ENCODE results near the gene ELF4.
A peak's percentile ranks its signal among the peaks of the same experiment; 100 is the strongest.
"Not testable (repeated sequence)": the region's sequence is repeated elsewhere in the genome, so short reads cannot be mapped to it uniquely, and the experiment has no call there.

The ELF4 gene

DNA sequence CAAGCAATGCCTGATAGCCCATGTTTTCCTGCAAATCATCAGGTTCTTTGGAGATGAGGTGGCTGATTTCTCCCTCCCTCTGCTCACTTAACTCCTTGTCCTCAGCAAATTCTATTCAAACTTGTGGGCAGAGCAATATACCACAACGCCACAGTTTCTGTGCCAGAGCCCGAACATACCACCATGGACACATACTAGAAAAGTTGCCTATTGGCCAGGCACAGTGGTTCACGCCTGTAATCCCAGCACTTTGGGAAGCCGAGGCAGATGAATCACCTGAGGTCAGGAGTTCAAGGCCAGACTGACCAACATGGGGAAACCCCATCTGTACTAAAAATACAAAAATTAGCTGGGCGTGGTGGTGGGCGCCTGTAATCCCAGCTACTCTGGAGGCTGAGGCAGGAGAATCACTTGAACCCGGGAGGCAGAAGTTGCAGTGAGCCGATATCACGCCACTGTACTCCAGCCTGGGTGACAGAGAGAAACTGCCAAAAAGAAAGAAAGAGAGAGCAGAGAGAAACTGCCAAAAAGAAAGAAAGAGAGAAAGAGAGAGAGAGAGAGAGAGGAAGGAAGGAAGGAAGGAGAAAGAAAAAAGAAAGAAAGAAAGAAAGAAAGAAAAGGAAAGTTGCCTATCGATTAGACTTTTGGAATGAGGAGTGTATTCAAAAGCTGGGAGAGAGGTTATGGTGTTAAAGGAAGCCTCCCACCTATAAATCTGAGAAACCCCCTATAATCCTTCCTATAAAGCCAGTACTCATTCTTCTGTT lies 5.0 kb upstream of the ELF4 start:
- not testable (repeated sequence) for DNase-seq (ENCODE audit: low read depth in 2 of 2, low spot score in 1 of 2)

DNA sequence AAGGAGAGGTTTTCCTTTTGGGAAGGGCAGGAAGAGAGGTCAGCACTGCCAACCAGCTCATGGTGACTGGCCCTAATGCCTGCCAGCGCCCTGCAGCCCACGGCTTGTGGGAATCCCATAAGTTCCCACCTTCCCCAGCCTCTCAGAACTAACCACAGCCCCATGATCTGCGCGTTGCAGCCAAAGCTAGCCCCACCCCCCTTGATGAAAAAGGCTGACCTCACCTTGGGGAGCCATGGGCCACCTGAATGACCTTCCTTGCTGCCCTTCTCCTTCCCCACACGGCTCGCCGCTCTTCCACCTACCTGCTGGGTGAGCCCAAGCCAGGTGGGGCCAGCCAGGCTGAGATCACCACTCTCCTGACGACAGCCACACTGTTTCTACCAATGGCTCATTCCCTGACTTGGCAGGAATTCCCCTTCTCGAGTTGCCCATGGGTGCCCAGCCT lies 3.9 kb upstream of the ELF4 start:
- no peak for DNase-seq (ENCODE audit: low read depth in 2 of 2, low spot score in 1 of 2)

DNA sequence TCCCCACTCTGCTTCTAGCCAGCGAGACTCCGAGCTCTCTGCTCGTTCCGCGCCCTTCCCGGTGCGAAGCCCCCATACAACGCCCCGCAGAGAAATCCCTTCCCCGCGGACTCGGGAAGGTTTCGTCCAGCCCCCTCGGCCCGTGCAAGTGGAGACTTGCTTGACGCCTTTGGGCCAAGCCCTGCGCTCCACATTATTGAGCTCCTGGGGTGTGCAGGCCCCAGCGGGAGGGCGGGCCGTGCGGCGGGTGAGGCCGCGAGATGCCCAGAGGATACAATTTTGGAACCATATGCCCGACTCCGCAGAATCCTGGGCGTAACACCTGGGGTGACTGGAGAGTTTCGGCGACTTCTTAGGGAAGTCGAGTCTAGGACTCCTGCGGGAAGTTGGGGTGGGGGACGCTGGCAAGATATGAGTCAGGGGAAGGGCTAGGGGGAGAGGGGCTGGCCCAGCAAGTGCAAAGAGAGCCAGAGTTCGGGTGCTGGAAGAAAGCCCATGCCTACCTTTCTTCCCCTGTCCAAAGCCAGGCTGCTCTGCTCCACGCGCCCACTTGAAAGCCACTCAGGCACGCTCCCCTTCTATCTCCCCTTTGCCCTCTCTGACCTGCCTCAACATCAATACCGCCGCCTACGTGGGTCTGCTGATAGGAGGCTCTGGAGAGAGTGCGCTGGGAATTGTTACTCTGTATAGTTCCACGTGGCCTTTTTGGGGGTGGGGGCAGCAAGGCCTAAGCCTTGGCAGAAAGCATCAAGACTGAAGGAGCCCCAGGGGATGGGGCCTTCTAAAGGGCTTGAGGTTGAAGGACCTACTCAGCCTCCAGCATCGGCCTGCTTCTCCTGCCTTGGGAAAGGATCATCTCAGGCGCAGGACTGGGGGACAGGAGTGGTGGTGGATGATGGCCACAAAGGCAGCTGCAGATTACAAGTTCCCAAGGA lies 1.2 kb upstream of the ELF4 start:
- no peak for DNase-seq (ENCODE audit: low read depth in 2 of 2, low spot score in 1 of 2)

DNA sequence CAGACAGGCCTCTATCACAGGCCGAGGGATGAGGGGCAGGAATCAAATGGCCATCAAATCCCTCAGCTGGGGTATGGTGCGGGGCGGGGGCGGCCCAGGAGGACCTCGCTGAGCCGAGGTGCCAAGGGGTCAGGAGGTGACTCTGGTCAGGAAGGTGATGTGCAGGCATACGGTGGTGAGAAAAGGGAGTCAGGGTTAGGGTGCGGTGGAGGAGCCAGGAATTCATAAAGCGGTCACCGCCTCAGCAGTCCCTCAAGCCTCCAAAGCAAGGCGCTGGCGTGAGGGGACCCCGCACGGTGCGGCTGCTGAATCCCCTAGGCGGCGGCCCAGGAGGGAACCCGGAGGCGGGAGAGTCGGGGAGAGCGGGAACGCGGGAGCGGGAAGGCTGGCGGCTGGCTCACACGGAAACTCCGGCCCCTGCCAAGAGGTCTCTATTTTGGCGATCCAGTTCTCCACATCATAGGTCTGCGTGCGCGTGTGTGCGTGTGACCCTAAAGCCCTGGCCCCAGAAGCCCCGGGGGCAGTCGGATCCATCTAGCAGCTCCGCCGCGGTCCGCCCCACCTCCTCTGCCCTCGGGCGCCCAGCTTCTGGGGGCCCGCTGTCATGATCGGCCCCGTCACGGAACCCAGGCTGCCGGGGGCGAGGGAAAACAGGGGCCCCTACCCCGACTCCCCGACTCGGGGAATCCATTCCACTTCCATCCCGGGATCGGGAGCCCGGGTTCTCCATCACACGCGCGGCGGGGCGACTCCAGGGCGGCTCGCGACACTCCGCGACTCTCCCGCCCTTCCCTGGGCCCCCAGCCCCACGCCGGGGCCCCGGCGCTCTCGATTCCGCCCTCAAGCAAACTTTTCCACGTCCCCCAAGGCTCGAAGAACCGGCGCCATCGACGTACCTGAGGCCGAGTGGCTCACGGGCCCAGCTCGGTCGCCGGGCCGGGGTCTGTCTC lies 593 bp downstream of the ELF4 start:
- DNase-seq (ENCODE audit: low read depth in 2 of 2, low spot score in 1 of 2), result no peak

DNA sequence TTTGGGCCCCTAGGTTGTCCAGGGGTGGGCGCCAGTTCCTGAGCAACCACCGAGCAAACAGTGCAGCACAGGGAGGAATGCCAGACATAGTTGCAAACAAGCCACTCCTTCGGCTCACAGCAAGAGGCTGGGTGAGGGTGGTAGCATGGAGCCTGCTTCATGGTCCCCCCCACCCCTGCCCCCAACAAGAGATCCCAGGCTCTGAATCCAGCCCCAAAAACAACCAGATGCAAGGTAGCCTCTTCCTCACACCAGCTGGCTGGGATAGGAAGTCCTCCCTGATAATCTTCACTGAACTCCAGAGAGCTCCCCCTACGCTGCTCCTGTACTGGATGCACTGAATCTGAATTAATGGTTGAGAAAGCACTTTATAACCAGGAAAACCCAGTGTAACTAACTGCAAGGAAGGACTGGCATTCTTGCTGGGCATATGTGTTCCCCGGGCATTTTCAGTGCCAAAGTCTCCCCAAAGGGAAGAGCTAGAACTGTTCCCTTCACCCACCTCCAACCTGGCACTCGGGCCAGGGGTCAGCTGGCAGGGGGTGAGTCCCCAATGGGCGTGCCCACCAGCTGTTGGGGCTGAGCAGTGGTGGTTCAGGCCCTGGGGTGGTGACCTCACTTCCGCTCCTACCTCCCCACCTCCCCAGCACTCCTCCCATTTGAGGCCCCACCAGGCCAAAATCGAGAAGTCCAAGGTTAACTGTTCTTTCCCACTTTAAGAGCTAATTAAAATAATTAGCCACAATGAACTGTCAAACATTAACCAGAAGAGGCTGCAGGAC lies 1.5 kb downstream of the ELF4 start:
- no peak for DNase-seq (ENCODE audit: low read depth in 2 of 2, low spot score in 1 of 2)

DNA sequence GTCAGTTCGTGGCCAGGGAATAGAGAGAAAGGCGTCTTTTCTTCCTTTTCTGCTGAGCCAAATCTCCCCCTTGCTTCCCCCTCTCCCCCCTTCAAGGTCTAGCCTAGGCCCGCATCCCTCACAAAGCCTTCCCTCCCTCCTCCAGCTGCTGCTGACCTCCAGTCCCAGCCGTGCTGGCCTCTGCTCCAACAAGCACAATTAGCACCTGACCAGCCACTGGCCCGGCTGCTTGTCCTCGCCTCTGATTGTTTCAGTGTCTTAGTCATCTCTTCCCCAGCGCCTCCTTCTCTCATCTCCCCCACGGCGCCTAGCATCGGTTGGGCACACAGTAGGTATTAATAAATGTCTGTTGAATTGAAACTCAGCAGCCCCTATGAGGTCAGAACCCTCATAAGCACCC lies 4.2 kb downstream of the ELF4 start:
- DNase-seq (ENCODE audit: low read depth in 2 of 2, low spot score in 1 of 2), result no peak

DNA sequence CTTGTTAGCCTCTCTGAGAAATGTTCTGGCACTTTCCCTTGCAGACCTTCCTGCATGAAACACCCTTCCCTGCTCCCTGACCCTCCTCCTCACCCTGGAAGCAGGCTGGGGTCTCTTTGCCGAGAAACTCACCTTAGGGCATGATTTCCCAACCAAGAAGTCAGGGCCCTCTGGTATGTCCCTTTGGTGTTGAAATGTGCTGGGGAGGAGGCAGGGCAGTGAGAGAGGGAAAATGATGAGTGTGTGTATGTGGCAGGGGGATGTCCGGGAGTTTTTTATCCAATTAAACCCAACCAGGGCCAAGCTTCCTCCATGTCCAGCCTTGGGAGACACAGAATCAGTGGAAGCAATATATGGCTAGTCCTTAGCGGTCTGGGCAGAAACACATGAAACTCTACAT lies 5.1 kb downstream of the ELF4 start:
- DNase-seq (ENCODE audit: low read depth in 2 of 2, low spot score in 1 of 2), result no peak

DNA sequence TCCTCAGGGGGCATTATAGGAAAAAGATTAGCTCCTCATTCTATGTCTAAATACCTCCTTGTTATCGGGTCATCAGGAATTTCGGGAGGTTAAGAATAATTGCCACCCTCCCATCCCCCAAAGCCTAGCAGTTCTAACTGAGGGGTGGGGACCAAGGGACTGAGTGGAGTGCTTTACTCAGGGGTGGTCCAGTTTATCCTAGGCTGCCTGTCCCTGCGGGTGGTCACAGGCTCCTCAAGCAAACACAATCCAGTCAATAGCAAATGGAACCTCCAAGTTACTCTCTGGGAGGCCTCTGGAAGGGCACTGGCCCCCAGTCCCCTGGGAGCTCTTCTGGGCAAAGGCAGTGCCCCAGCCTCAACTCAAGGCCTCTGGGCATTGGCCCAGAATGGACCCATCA lies 6.7 kb downstream of the ELF4 start:
- no peak for DNase-seq (ENCODE audit: low read depth in 2 of 2, low spot score in 1 of 2)

DNA sequence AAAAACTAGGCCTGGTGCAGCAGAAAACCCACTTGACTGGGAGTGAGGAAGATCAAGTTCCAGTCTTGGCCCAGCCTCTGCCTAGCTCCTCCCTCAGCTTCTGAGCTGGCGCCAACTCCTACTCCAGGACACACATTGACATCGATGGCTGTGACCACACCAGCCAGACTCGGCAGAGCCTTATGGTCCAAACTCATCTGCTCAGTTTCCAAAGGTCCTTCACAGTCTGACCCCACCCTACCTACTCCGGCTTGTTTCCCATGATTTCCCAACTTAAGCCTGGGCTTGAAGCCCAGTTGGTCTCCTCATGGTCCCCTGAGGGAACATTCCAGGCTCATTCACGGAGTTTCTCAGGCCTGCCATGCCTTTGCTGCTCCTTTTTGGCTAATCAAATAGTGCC lies 10.1 kb downstream of the ELF4 start:
- DNase-seq (ENCODE audit: low read depth in 2 of 2, low spot score in 1 of 2), result no peak

DNA sequence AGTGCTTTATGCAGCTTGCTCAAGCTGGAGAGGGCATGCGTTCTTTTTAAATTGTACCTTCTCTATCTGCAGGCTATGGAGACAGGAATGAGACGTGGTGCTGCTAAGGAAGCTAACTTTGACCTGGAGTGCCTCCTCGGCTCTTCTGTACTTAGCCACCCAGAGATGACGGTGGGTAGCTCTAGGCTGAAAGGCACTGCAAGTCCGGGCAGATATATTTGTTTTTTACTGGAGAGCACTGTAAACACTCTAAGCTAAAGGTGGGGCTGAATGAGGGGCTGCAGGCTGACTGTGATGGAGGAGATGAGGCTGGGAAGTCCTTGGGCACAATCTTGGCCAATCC lies 12.1 kb downstream of the ELF4 start:
- DNase-seq (ENCODE audit: low read depth in 2 of 2, low spot score in 1 of 2), result no peak

DNA sequence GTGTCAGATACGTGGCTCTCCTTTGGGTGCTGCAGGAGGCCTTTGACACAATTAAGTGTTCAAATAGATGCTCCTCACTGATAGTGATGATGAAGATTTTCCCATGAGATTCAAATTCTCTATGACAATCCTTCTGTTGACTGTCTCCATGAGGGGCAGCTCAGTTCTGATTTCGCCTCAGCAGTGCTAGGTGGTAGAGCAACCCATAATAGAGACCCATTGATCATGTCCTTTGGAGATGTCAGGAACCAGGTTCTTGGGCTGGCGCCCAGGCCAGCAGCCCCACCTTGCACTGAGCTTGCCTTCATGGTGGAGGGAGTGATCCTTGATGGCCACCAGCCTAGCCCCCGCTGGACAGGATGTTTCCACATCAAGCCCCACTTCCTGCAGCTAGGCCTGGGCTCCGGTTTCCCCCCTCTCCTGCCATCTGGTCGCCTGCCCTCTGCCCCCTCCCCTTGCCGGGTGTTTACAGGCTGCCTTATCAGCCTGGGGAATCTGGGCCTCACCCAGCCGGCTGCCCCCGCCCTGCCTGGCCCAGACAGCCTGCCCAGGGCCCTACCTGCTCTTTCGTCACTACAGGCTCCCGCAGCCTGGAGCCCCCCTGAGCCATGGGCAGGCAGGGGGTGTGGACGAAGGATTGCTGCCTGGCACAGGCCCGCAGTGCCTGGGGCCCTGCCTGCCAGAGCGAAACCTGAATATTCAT lies 12.6 kb downstream of the ELF4 start:
- no peak for DNase-seq (ENCODE audit: low read depth in 2 of 2, low spot score in 1 of 2)

DNA sequence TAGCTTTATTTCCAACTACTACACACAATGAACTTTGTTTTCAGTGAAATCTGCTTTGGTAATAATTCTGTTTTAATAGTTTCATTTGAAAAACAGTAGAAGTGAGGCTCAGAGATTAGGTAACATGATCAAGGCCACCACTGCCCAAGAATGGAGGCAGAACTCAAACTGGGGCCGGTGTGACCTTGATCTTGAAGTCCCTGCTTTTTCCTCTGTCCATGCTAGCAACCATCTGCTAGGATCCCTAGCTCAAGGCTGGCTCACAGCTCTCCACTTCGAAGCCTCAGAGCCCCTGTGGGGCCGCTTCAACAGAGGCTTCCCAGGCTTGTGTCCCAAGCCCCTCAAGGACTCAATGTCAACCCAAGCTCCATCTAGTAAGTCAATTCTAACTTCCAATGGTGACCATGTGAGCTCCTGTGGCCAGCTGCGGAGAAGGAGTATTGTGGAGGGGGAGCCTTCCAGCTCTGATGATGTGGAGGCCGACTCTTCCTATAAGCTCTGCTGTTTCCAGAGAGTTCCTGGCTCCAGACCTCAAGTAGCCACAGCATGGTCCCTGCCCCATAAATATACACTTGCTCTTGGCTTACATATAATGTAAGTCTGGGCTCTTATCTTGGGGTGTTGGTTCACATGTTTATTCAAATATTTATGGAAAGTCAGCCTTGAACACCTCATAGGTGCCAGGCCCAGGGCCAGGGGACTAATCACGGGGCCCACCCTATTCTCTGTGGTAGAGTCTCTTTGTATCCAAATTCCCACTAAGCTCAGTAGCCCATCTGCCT lies 14.9 kb downstream of the ELF4 start:
- no peak for DNase-seq (ENCODE audit: low read depth in 2 of 2, low spot score in 1 of 2)

DNA sequence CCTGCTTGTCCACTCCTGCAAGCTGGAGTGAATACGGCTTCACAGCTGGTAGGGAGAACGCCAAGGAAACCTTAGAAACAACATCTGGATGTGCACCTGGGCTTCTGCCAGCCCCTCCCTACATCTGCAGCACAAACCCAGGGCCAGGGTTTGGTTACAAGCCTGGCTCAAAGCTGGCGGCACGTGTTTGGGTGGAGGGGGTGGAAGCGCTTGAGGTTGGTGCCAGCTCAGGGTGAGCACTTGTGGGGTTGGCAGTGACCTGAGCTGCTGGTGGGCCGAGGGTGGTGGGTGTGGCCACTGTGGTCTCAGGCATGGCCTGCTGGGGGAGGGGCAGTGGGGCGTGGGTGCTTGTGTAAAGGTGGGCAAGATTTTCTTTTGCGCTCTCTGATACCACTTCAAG lies 15.6 kb downstream of the ELF4 start:
- no peak for DNase-seq (ENCODE audit: low read depth in 2 of 2, low spot score in 1 of 2)

DNA sequence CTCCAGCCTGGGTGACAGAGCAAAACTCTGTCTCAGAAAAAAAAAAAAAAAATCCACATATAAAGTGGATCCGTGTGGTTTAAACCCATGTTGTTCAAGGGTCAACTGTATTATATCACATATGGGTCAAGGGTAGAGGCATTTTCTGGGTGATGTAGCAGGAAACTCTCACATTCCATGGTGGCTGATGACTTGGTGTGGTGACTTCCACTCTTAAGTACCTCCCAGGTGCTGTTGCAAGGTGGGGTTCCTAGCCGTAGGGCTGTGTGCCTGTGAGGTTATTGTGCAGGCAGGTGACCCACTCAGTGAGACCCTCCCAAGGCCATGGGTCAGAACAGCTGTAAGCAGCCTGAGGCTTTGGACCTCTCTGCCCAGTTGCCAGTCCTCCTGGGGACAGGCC lies 17.0 kb downstream of the ELF4 start:
- no peak for DNase-seq (ENCODE audit: low read depth in 2 of 2, low spot score in 1 of 2)

DNA sequence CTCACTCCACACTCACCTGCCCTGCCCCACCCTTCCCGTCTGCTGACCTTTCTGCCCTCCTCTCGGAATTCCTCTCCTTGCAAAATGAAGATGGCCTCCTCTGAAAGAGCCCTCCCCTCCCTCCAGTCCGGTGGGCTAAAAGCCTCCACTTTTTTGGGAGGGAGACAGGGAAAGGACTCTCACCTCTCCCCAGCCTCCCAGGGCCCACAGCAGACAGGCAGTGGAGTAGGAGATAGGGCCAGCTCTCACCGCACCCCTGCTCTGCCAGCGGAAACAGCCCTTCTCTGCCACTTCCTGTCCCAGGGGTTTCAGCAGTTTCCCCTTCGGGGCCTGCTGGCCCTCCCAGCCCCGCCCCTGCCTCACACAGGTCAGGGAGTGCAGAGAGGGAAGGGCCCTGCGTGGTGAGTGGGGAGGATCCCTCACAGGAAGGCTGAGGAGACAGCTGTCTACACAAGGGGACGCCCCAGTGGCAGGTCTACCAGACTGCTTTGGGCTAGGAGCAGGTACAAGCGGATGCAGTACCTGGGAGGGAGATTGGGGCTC lies 18.2 kb downstream of the ELF4 start:
- peak; percentile 49 to 68 for DNase-seq (ENCODE audit: low read depth in 2 of 2, low spot score in 1 of 2)

DNA sequence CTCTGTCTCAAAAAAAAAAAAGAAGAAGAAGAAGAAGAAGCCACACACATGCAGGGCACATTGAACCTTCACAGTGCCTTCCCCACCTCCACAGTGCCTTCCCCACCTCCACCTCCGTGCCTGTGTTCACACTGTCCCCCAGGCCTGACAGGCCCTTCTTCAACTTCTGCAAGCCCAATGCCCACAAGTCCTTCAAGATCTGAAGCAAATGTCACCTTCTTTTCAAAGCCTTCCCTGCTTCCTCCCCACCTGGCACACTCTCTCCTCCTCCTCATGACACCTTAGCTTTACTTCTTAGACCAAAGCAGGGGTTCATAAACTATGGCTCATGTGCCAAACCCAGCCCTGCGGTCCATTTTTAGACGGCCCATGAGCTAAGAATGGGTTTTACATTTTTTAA lies 19.9 kb downstream of the ELF4 start:
- DNase-seq (ENCODE audit: low read depth in 2 of 2, low spot score in 1 of 2), result no peak

DNA sequence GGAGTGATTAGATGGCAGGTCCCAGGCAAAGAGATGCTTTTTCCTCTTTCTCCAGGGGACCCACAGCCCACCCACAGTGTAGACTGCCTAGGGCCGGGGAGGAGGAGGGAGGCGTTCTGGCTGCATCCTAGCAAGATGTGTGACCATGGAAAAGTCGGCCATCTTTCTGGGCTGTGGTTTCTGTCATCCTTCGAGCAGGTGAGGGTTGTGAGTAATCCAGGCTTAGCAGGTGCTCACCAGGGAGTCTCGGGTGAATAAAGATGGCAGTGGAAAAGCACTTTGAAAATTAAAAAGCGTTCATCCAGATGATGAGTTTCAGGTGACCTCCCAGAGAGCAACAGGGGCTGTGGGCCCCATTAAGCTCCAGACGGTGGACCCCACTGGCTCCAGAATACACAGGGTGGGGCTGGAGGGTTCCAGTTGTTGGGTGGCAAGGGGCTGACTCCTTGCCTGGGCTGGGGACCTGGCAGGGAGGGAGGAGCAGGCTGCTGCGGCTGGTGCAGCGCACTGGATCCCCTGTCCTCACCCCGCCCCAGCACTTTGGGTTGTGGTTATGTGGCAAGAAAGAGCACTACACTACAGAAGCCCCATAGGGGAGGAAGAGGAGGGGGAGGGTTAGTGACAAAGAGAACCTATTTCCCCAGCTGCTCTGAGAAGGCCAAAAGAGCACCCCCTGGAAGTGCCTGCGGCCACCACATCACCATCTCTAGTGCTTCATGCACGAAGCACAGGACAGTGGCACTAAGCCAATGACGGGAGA lies 23.7 kb downstream of the ELF4 start:
- DNase-seq (ENCODE audit: low read depth in 2 of 2, low spot score in 1 of 2), result peak in 1 of 2 donors; percentile 33
